Esophagus mucosa (tissue), 1 donor: ENCODE measurements around the gene RHOXF2B. TPM values are rescaled to one million over a fixed set of nuclear protein-coding genes. Genes with fewer than 3 reads are reported as not detected.

Experiments
- total RNA-seq: library from RNA; stranded (reverse); gene quantifications from one replicate; pipeline ENCODE4 v1.2.4, GENCODE V29; 2023
- donor health status: DM: yes; HTN: yes; CAD: no.

RHOXF2B gene
- total RNA-seq, 1 donor from 2014 or later: not detected

Other genes starting within 250 kb of the RHOXF2B start
- 3.7 TPM for gene UPF3B, start 224.7 kb downstream of the RHOXF2B start, total RNA-seq
- 8.2 TPM for gene RNF113A, start 206.0 kb downstream of the RHOXF2B start, total RNA-seq
- 84.3 TPM for gene NDUFA1, start 205.9 kb downstream of the RHOXF2B start, total RNA-seq
- gene AKAP14, start 181.8 kb downstream of the RHOXF2B start, total RNA-seq: not detected
- 3.9 TPM for gene NKAP, start 133.9 kb downstream of the RHOXF2B start, total RNA-seq
- not detected for gene RHOXF1, start 38.2 kb upstream of the RHOXF2B start, total RNA-seq
- not detected for gene RHOXF2, start 80.9 kb upstream of the RHOXF2B start, total RNA-seq
- gene ZBTB33, start 173.1 kb upstream of the RHOXF2B start, total RNA-seq: 10.0 TPM
- gene TMEM255A, start 233.8 kb upstream of the RHOXF2B start, total RNA-seq: 0.20 TPM